HG03045 (cell line): ENCODE results near the gene MMP23B.
A peak's percentile ranks its signal among the peaks of the same experiment; 100 is the strongest.
"Not testable (repeated sequence)": the region's sequence is repeated elsewhere in the genome, so short reads cannot be mapped to it uniquely, and the experiment has no call there.

Experiments
- ATAC-seq: cut with Tn5 transposase; IDR thresholded peaks from one replicate; pipeline ENCODE4 v1.9.1; 2021; ENCODE audit warnings: mild to moderate bottlenecking, moderate library complexity; ENCODE audit not compliant: unreplicated experiment

MMP23B gene

GRCh38 chr1:1629430-1630190 lies 2.4 kb upstream of the MMP23B start:
- no peak for ATAC-seq

GRCh38 chr1:1630191-1630964 lies 1.6 kb upstream of the MMP23B start:
- ATAC-seq: no peak

- ATAC-seq: no peak
These were observed 800 bp upstream of the MMP23B start for GRCh38 chr1:1630965-1631781.

GRCh38 chr1:1633409-1633808 lies 1.4 kb downstream of the MMP23B start:
- not testable (repeated sequence) for ATAC-seq

- ATAC-seq: not testable (repeated sequence)
These were observed 2.6 kb downstream of the MMP23B start for GRCh38 chr1:1634613-1635012.

GRCh38 chr1:1636621-1637478 lies 4.9 kb downstream of the MMP23B start:
- not testable (repeated sequence) for ATAC-seq

- not testable (repeated sequence) for ATAC-seq
These were observed 5.5 kb downstream of the MMP23B start for GRCh38 chr1:1637479-1637875.

GRCh38 chr1:1638528-1638927 lies 6.6 kb downstream of the MMP23B start:
- not testable (repeated sequence) for ATAC-seq

GRCh38 chr1:1639368-1639767 lies 7.4 kb downstream of the MMP23B start:
- not testable (repeated sequence) for ATAC-seq

- not testable (repeated sequence) for ATAC-seq
These were observed 8.1 kb downstream of the MMP23B start for GRCh38 chr1:1640081-1640480.

GRCh38 chr1:1640711-1641461 lies 8.9 kb downstream of the MMP23B start:
- ATAC-seq: not testable (repeated sequence)

GRCh38 chr1:1646326-1646725 lies 14.4 kb downstream of the MMP23B start:
- ATAC-seq: not testable (repeated sequence)

- ATAC-seq: not testable (repeated sequence)
These were observed 15.7 kb downstream of the MMP23B start for GRCh38 chr1:1647567-1648241.

GRCh38 chr1:1648265-1648664 lies 16.3 kb downstream of the MMP23B start:
- ATAC-seq: not testable (repeated sequence)

GRCh38 chr1:1658583-1659549 lies 26.9 kb downstream of the MMP23B start, which contains the start of gene CDK11B:
CDK11B (minus strand) TSS chr1:1659004; CDS start chr1:1657485, 1,519 bp downstream.
- peak; percentile 81 for ATAC-seq

- ATAC-seq: not testable (repeated sequence)
These were observed 30.4 kb downstream of the MMP23B start for GRCh38 chr1:1662392-1662791.

- ATAC-seq: not testable (repeated sequence)
These were observed 31.0 kb downstream of the MMP23B start for GRCh38 chr1:1662830-1663560.
